Ovary (tissue), 3 donors: ENCODE data around the gene EPAS1.

ENCODE experiments used
- CTCF ChIP-seq, 3 donors: fragments of 450-650 bp in 2 of 3; fragments of 200-600 bp in 1 of 3; IDR thresholded peaks; one replicate each; pipeline versions ENCODE4 v1.5.1 to v1.8.0; 2016 to 2022; ENCODE audit warnings: antibody characterized with exemption in 3 of 3, mild to moderate bottlenecking in 1 of 3
- POLR2A ChIP-seq: fragments of 450-650 bp; IDR thresholded peaks from one replicate; pipeline ENCODE4 v1.6.1; 2017; ENCODE audit warnings: antibody characterized with exemption, mild to moderate bottlenecking, moderate library complexity
- donor health status: DM: no; HTN: no; CAD: no.

DNA sequence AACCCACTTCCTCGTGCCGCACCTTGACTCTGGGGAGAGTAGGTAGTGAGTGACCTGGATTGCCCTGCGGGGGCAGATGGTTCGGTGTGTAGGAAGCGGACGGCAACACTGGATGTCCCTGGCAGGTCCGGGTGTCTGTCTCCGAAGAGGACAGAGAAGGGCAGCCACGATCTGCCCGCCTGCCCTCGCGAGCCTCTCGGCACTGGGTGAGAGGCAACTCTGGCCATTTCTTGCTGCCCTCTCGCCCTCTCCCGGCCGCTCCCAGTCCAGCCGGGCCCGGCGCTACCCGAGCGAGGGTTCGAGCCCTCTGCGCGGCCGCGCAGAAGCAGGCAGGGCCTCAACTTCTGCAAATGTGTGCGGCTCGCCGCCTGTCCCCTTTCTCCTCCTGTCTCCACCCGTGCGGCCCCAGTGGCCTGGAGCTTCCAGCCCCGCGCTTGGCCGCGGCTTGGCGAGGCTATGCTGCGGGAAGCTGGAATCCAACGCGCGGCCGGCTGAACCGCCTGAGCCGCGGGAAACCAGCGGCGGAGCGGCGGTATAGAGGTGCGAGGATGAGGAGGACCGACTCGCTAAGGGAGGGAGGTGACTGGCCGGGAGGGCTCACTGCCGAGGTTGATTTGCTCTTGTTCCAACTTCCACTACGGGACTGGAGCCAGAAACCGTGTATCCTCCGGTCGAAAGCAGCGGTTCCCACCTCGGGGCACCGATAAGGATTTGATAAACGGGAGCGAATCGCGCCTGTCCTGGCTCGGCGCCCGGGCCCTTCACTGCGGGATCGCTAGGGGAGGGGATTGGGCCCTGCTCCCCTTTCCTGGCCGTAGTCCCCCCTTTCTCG, 1.5 kb downstream of the EPAS1 start:
- TF ChIP-seq CTCF (IDR thresholded peaks at IDR 0.05) (peak in 1 of 3 donors; percentile 42), POLR2A (peak; percentile 16)
